BE2C (cell line): Measurements from ENCODE around the gene PRKAR1B.

Experiments
- DNase-seq: peaks from one replicate; pipeline ENCODE4 v3.0.0-alpha.2; 2020
- H3K27me3 ChIP-seq: fragments of 250-450 bp; sonication (Bioruptor Pico); 2 replicates; pipeline ENCODE4 v1.5.1; 2020; ENCODE audit warnings: mild to moderate bottlenecking
- H3K36me3 ChIP-seq: fragments of 250-450 bp; sonication (Bioruptor Pico); 2 replicates; pipeline ENCODE4 v1.5.1; 2020; ENCODE audit warnings: mild to moderate bottlenecking
- H3K4me1 ChIP-seq: fragments of 250-450 bp; sonication (Bioruptor Pico); 2 replicates; pipeline ENCODE4 v1.5.1; 2020
- H3K4me3 ChIP-seq: 2 replicates; pipeline ENCODE4 v1.5.1; 2011; ENCODE audit warnings: low read depth, low read length
- H3K9me3 ChIP-seq: fragments of 250-450 bp; sonication (Bioruptor Pico); 2 replicates; pipeline ENCODE4 v1.5.1; 2020
- TF ChIP-seq, protein P1 (sequence below): IDR thresholded peaks from 2 replicates; pipeline ENCODE4 v1.5.1; 2012; ENCODE audit warnings: mild to moderate bottlenecking, low read depth, low read length

Gene PRKAR1B

DNA sequence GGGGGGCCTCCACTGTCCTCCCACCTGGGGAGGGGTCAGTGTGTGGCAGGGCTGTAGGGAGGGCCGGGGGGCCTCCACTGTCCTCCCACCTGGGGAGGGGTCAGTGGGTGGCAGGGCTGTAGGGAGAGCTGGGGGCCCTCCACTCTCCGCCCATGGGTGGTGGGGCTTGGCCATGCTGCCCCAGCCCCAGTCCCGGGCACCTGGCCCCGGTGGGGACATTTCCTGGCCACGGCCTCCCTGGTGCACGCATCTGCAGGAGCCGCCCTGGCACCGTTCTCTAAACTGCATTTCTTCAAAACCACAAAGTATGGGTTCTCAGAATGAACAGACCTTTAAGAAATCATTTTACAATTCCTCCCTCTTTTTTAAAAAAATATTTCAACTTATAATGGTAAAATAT is 118.1 kb downstream of the PRKAR1B start:
- TF ChIP-seq, protein P1, sequence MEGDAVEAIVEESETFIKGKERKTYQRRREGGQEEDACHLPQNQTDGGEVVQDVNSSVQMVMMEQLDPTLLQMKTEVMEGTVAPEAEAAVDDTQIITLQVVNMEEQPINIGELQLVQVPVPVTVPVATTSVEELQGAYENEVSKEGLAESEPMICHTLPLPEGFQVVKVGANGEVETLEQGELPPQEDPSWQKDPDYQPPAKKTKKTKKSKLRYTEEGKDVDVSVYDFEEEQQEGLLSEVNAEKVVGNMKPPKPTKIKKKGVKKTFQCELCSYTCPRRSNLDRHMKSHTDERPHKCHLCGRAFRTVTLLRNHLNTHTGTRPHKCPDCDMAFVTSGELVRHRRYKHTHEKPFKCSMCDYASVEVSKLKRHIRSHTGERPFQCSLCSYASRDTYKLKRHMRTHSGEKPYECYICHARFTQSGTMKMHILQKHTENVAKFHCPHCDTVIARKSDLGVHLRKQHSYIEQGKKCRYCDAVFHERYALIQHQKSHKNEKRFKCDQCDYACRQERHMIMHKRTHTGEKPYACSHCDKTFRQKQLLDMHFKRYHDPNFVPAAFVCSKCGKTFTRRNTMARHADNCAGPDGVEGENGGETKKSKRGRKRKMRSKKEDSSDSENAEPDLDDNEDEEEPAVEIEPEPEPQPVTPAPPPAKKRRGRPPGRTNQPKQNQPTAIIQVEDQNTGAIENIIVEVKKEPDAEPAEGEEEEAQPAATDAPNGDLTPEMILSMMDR = no peak
- no peaks in the 10 kb centered on the region for H3K9me3 ChIP-seq
- no peaks in the 10 kb centered on the region for H3K36me3 ChIP-seq
- H3K4me3 ChIP-seq = no peak overlapping the region
- no peak for DNase-seq
- no peaks in the 10 kb centered on the region for H3K27me3 ChIP-seq
- H3K4me1 ChIP-seq = no peaks in the 10 kb centered on the region

DNA sequence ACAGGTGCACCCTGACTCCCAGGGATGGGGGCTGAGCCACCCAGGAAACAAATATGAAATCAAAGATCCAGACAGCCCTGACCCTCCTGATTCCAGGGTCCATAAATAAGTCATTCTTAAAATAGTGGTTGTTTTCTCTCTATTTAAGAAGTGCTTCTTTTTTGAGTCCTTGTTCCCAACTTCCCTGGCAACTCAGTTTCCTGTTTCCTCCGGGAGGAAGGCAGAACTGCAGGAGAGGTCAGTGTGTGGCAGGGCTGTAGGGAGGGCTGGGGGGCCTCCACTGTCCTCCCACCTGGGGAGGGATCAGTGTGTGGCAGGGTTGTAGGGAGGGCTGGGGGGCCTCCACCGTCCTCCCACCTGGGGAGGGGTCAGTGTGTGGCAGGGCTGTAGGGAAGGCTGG is 118.7 kb downstream of the PRKAR1B start:
- DNase-seq = no peak
- H3K4me3 ChIP-seq = no peak overlapping the region
- no peaks in the 10 kb centered on the region for H3K27me3 ChIP-seq
- no peaks in the 10 kb centered on the region for H3K9me3 ChIP-seq
- H3K36me3 ChIP-seq = no peaks in the 10 kb centered on the region
- TF ChIP-seq, protein P1 = no peak
- no peaks in the 10 kb centered on the region for H3K4me1 ChIP-seq

DNA sequence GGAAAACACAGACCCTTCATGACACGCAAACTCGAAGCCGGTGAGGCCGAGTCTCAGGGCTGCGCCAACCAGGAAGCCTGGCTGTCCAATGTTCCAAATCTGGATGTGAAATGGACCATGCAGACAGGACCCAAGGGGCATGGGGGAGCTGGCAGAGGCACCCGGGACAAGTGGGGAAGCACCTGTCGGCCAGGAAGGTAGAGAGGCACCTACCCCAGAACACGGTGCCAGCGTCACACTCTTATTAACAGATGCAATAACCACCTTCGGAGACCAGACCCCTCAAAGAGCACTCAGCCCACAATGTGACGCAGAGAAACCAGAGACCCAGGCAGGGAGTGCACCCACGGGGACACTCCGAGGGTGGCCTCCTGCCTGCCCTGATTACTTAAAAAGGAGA is 119.1 kb downstream of the PRKAR1B start:
- Histone ChIP-seq H3K36me3 (no peaks in the 10 kb centered on the region), H3K4me1 (no peaks in the 10 kb centered on the region), H3K4me3 (no peak overlapping the region), H3K27me3 (no peaks in the 10 kb centered on the region), H3K9me3 (no peaks in the 10 kb centered on the region)
- TF ChIP-seq, protein P1 = no peak
- DNase-seq = no peak

DNA sequence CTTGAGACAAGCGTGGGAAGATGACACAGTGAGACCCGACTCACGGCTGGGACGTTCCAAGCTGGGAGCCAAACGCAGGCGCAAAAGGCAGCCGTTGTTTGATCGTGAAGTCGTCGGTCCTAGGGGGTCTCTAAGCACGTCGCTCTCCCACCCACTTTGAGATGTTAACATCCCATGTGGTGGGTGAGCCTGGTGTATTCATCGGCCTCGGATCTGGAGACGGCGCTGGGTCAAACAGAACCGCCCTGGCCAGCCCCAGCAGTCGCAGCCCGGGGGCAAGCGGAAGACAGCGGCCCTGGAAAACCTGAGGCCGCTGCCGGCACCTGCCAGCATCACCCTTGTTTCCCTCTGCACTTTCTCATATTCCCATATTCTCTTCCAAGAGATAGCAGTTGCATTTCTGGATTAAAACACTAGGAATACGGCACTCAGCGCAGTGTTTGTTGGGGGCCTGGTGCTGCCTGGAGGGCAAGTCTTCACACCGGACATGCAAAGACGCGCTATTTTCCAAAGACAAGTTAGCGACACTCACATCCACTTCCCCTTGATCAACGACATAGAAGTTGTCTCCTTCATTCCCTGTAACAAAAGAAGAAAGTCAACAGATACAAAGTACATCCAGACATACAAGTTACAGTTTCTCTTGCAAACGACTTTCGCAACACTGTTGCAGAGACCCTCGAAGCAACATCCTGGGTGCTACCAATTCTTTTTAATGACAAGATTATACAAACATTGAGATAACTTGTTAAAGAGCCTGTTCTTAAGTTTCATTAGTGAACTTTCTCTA is 121.2 kb downstream of the PRKAR1B start:
- TF ChIP-seq, protein P1 = no peak
- Histone ChIP-seq H3K4me1 (no peaks in the 10 kb centered on the region), H3K4me3 (no peak overlapping the region), H3K36me3 (no peaks in the 10 kb centered on the region), H3K9me3 (no peaks in the 10 kb centered on the region), H3K27me3 (no peaks in the 10 kb centered on the region)
- no peak for DNase-seq

DNA sequence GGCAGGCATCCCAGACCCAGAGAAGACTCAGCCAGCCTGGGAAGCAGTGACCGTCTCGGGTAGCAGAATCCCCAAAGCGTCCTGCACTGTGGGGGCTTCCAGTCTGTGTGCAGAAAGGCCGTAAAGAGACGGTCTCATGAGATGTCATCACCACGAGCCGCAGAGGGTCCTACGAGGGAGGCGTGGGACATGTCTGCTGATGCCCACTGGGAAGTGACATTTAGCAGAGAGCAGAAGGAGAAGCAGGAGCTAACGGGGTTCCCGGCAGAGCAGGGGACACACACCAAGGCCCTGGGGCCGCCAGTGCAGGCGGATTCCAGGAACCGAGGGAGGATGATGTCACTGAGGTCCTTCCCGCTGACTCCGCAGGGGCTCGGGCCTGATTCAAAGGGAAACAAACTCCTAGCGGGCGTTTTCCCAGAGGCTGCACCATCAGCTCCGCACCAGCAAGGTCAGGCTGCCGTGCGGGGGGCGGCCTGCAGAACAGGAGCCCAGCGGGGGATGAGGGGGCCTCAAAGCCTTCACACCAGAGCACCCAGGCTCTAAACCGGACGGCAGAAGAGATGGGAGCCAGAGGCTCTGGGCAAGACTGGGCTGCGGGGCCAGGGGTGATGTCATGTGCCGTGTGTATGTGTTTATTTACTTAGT is 122.1 kb downstream of the PRKAR1B start:
- Histone ChIP-seq H3K4me1 (no peaks in the 10 kb centered on the region), H3K9me3 (no peaks in the 10 kb centered on the region), H3K27me3 (no peaks in the 10 kb centered on the region), H3K36me3 (no peaks in the 10 kb centered on the region), H3K4me3 (no peak overlapping the region)
- no peak for DNase-seq
- TF ChIP-seq, protein P1 = no peak
